HPDE6-E6E7 (cell line): Measurements from ENCODE around the gene ZNRF3.

ENCODE experiments used
- DNase-seq: peaks from one replicate; pipeline ENCODE4 v3.0.0; 2011; ENCODE audit warnings: missing footprints; ENCODE audit errors: extremely low spot score

ZNRF3 gene

DNA sequence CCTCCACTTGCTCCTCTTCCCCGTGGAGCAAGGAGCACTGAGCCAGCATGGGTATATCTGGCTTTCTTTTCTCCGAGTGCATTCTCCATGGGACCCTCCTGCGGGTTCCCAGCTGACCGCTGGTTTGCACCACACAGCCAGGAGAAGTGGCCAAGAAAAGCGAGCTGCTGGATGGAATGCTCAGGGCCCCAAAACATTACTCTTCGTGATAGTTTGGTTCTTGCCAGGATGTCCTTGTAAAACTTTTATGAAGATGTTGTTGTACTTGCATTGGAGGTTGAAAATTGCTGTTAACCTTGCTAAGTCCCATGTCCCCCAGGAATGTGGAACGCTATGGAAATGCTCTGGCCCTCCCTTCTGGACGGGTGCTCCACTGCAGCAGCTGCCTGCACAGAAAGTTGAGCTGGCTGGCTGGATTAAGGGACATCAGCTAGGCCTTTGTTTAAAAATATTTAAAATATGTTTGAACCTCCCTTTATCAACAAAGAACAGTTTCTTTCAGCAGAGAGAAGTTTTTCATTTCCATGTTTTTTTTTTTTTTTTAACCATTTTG lies 68.7 kb downstream of the ZNRF3 start:
- no peak for DNase-seq

GRCh38 chr22:28952857-28953256 lies 69.5 kb downstream of the ZNRF3 start:
- no peak for DNase-seq

DNA sequence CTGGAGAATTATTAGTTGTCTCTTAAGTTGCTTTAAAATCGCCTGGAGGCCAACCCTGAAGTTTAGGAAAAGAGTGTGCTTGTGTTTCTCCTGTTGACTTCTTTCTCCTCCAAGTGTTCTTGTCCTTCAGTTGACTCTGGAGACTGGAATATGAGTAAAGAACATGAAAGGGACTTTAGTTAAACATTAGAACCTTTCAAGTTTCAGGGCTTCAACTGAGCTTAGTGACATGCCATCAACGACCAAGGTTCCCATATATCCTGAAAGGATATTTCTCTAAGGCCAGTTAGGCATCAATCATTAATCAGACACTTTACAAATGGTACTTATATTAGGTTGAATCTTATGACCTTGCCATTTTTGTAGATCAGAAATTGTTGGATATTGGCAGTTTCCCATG lies 70.0 kb downstream of the ZNRF3 start:
- DNase-seq: no peak

DNA sequence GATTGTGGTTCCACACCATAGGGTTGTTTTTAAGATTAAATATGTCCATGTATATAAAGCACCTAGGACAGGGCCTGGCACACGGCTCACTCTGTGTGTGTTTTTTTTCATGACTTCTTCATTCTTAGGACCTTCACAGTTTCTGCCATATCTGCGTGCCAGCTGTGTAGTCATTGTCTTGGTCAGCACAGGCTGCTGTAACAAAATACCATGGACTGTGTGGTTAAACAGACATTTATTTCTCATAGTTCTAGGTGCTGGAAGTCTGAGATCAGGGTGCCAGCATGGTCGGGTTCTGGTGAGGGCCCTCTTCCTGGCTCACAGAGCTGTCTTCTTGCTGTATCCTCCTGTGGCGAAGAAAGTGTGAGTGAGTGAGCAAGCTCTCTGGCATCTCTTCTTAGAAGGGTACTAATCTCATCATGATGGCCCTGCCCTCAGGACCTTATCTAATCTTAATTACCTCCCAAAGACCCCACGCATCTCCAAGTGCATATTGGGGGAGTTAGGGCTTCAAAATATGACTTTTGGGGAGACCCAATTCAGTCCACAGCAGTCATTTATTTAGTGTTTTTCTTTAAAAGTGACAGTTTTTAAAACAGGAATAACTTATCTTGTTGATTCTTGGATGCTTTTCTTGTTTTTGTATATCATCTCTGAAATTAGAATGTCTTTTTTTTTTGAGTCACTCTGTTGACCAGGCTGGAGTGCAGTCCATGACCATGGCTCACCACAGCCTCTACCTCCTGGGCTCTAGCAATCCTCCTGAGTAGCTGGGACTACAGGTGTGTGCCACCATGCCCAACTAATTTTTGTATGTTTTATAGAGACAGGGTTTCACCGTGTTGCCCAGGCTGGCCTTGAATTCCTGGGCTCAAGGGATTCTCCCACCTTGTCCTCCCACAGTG lies 70.9 kb downstream of the ZNRF3 start:
- DNase-seq: no peak

DNA sequence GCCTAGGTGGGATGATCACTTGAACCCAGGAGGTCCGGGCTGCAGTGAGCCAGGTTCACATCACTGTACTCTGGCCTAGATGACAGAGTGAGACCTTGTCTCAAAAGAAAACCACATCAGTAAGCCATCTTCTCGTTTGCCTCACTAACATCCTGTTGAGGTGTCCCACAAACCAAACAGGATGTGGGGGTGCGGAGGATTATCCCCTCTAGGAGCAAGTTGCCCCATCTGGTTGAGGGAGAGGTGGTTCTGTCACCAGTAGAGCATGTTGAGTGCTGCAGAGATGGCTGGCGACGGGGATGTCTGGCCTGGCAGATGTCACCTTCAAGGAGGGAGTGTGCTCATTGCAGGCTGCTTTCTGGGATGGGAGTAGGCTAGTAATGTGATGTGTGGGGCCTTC lies 72.4 kb downstream of the ZNRF3 start:
- no peak for DNase-seq

DNA sequence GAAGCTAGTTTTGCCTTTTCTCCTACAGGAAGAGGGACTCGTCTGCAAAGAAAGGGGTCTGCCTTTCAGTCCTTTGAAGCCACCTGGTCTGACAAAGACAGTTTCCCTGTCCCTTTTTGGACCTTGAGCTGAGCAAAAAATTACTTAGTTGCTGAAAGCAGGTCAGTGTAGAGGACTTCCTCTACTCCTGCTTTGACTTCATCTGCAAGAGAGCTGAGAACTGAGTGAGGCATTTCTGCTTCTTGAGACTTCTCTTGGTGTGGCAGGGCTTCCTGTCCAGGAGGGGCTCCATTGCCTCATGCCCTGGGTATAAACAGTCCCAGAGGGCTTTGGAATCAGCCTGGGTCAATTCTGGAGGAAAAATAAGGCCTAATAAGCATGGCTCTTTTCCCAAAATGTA lies 73.1 kb downstream of the ZNRF3 start:
- no peak for DNase-seq

DNA sequence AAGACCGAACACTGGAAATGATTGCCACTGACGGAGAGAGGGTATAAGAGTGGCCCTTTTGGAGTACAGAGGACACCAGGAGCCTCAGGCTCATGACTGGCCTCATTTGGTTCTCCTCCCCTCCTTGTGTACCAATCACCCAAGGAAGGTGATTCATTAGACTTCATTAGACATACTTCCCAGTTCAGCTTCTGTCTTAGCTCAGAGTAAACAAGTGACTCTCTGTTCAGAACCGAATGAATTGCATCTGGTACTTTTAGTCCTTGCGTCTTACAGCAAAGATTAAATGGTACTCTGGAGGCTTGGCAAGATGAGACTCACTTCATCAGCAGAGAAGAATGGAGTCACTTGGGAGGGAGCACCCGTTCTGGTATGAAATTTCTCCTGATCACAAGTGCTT lies 75.2 kb downstream of the ZNRF3 start:
- DNase-seq: no peak

- DNase-seq: no peak
Observed at GRCh38 chr22:28962042-28962554, 78.7 kb downstream of the ZNRF3 start.

- no peak for DNase-seq
Observed at GRCh38 chr22:28963362-28963761, 80.0 kb downstream of the ZNRF3 start.

DNA sequence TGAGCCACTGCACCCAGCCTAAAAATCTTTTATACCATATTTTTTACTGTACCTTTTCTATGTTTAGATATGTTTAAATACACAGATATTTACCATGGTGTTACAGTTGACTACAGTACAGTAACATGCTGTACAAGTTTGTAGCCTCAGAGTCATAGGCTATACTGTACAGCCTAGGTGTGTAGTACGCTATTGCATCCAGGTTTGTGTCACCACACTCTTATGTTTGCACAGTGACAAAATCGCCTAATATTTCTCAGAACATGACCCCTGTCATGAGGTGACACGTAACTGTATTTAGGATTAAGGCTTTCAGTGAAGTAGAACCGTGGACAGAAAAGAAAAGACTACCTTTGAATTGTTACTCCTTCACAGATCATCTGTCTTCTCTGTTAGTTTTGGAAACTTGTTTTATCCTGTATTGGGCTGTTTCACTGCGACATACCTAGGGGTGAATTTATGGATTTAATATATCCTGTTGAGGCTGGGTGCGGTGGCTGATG lies 83.8 kb downstream of the ZNRF3 start:
- no peak for DNase-seq

DNA sequence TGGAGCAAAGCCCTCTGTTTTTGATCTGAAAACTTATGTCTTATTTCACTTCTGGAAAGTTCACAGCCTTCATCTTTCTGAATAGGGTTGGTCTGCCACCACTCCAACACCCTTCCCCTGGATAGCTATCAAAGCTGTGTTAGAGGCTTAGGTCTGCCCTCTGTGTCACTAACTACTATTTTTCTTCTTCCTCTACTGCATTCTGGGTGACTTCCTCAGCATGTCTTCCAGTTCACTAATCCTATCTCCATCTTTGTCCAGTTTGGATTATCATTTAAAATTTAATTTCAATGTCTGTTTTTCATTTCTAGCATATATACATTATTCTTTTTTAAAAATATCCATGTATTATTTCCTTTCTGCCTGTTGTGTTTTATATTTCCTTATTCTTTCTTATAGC lies 84.6 kb downstream of the ZNRF3 start:
- DNase-seq: no peak

GRCh38 chr22:28969401-28970168 lies 86.2 kb downstream of the ZNRF3 start:
- no peak for DNase-seq

DNA sequence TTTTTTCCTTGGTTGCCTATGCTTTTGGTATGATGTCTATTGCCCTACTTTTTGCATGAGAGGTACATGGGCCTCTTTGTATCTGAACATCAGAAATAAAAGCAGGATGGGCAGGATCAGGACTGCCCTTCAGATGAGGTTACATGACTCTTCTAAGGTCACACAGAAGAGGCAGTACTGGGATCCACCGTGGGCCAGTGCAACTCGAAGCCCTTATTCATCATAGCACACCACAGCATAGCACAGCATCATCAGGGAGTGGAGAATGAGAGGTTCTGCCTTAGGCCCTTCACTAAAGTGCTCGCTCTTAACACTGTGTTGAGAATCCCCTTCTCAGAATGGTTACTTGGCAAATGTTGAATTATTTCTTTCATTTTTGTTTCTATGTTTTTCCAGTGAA lies 90.0 kb downstream of the ZNRF3 start:
- no peak for DNase-seq

DNA sequence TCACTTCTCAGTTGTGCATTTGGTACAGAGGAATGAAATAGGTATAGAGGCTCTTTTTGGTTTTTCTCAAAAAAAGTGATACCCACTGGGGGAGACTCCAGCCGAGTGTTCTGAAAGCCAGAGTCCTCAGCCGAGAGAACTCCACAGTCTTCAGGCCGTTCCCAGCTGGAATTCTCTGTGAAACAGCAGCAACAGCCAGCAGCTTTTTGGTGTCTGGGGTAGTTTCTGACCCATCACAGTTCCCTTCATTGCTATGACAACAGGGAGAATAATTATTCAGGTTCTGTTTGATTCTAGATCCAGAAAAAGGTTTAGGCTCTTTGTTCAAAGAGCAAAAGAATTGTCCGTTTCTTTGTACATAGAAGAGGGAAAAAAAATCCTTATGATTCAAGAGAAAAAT lies 93.7 kb downstream of the ZNRF3 start:
- DNase-seq: no peak

GRCh38 chr22:28977481-28977971 lies 94.2 kb downstream of the ZNRF3 start:
- no peak for DNase-seq

DNA sequence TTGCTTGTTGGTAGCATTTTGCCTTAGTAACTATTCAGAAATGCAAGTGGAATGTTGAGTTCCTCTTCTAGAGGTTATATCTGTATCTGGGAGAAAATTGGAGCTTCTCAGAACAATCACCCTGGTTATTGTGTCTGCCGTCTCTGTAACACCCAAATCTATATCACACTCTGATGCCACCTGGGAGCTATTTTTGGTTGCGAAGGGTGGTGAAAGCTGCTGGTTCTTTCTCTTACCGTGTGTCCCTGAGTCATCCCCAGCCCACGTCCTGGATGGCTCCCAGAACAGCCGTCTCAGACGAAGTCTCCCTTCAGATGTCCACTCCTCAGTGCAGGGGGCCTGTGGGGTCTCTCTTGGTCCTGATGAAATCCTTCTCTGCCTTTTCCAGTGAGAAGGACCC lies 94.8 kb downstream of the ZNRF3 start:
- peak; percentile 44 for DNase-seq

DNA sequence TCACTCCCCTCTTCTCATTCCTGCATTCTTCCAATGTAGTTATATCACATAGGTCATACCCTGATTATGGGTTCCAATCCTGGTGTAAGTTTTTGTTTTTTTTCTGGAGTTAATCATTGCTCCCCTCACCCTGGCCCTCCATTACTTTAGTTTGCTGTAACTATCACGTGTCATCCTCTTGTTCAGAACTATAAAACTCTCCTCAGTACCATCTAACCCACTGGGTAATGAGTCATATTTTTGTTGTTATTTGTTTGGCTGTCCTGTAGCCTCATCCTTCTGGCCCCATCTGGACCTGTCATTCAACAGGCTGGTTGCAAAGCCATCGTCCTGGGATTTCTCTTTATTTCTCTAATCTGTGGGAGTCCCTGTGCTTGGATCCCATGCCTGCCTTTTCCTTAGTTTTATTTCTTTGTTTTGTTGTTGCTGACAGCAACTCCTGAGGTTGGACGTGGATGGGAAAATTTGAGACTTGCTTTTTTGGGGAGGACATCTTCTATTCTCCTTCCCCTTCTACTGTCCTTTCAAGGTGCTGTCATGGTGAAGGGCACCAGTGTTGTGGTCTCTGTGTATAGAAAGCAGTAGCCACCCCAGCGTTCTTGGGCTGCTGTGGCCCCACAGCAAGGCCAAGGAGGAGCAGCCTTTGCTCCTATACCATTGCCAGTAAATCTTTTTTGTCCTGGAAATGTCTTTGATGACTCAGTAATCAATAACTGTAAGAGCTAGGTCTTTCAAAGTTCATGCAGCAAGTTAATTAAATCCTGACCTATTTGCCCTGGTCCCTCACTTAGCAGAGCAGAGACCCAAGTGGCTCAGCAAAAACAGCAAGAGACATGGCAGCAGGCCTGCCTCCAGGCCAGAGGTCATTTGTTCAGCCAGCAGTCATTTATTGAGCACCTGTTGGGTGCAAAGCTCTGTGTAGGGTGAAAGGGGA lies 95.8 kb downstream of the ZNRF3 start:
- no peak for DNase-seq

GRCh38 chr22:28980326-28980725 lies 97.0 kb downstream of the ZNRF3 start:
- no peak for DNase-seq

GRCh38 chr22:28981818-28982499 lies 98.6 kb downstream of the ZNRF3 start:
- no peak for DNase-seq

- no peak for DNase-seq
Observed at GRCh38 chr22:28983190-28983589, 99.8 kb downstream of the ZNRF3 start.
